GM18858 (cell line): ENCODE results near the gene CLEC17A.

Experiments
- ATAC-seq: cut with Tn5 transposase; IDR thresholded peaks from one replicate; pipeline ENCODE4 v1.9.1; 2021; ENCODE audit not compliant: unreplicated experiment

CLEC17A gene

GRCh38 chr19:14648506-14648905 is 65.6 kb downstream of the CLEC17A start:
- no peak for ATAC-seq

- no peak for ATAC-seq
These were observed 66.1 kb downstream of the CLEC17A start for GRCh38 chr19:14649020-14649419.

- ATAC-seq: no peak
These were observed 67.3 kb downstream of the CLEC17A start for GRCh38 chr19:14650161-14650560.

GRCh38 chr19:14654786-14655560 is 72.1 kb downstream of the CLEC17A start:
- no peak for ATAC-seq

- no peak for ATAC-seq
These were observed 72.8 kb downstream of the CLEC17A start for GRCh38 chr19:14655726-14656125.

- no peak for ATAC-seq
These were observed 77.1 kb downstream of the CLEC17A start for GRCh38 chr19:14659874-14660489.

GRCh38 chr19:14661372-14661924 is 78.6 kb downstream of the CLEC17A start:
- no peak for ATAC-seq
